SU-DHL-6 (cell line): ENCODE data around the gene OXTR.

Experiments used
- H2AFZ ChIP-seq: fragments of 200-600 bp; sonication (generic); 2 replicates; pipeline ENCODE4 v1.6.1; 2014; ENCODE audit warnings: low read depth, mild to moderate bottlenecking, moderate library complexity, mixed read lengths, antibody characterized with exemption, low read length; ENCODE audit not compliant: severe bottlenecking
- H3F3A ChIP-seq: fragments of 200-600 bp; shearing (Covaris generic); 2 replicates; pipeline ENCODE4 v1.6.0; 2016; ENCODE audit warnings: antibody characterized with exemption, mild to moderate bottlenecking; ENCODE audit not compliant: insufficient read depth
- H3K27ac ChIP-seq: fragments of 200-600 bp; sonication (generic); 2 replicates; pipeline ENCODE4 v1.5.1; 2016; ENCODE audit warnings: low read depth, mild to moderate bottlenecking, low read length, moderate library complexity, mixed read lengths
- H3K27me3 ChIP-seq: fragments of 200-600 bp; sonication (generic), shearing (Covaris generic); 2 replicates; pipeline ENCODE4 v1.6.0; 2014; ENCODE audit warnings: mild to moderate bottlenecking, low read length
- H3K36me3 ChIP-seq: fragments of 200-600 bp; sonication (generic); 2 replicates; pipeline ENCODE4 v1.6.1; 2014; ENCODE audit warnings: mild to moderate bottlenecking, low read length, mixed read lengths
- H3K4me2 ChIP-seq: fragments of 300-600, 200-600 bp; shearing (Covaris generic), sonication (generic); 2 replicates; pipeline ENCODE4 v1.6.0; 2014; ENCODE audit warnings: low read length, low read depth, mild to moderate bottlenecking; ENCODE audit not compliant: poor library complexity, severe bottlenecking
- H3K4me3 ChIP-seq: fragments of 200-600 bp; sonication (generic); 2 replicates; pipeline ENCODE4 v1.5.1; 2014; ENCODE audit warnings: antibody characterized with exemption, low read length, mild to moderate bottlenecking, mixed read lengths; ENCODE audit not compliant: insufficient read depth, poor library complexity, severe bottlenecking
- H3K79me2 ChIP-seq: fragments of 200-600 bp; sonication (generic); 2 replicates; pipeline ENCODE4 v1.6.1; 2014; ENCODE audit warnings: mild to moderate bottlenecking, low read length, moderate library complexity; ENCODE audit not compliant: insufficient read depth
- H3K9ac ChIP-seq: fragments of 200-600 bp; sonication (generic); 2 replicates; pipeline ENCODE4 v1.7.0; 2014; ENCODE audit warnings: mild to moderate bottlenecking, low read length
- H3K9me2 ChIP-seq: fragments of 200-600 bp; sonication (generic); replicated peaks from 2 replicates; pipeline ENCODE4 v1.6.1; 2014; ENCODE audit warnings: low read length; ENCODE audit not compliant: insufficient read depth
- H3K9me3 ChIP-seq: fragments of 200-600 bp; sonication (generic); 2 replicates; pipeline ENCODE4 v1.6.1; 2014; ENCODE audit warnings: low read length, mixed read lengths; ENCODE audit not compliant: insufficient read depth
- H4K20me1 ChIP-seq: fragments of 200-600 bp; sonication (generic); 2 replicates; pipeline ENCODE4 v1.6.1; 2014; ENCODE audit warnings: low read depth, mild to moderate bottlenecking, antibody characterized with exemption, low read length, moderate library complexity, mixed read lengths
- EZH2phosphoT487 ChIP-seq: fragments of 200-600 bp; sonication (generic), shearing (Covaris generic); conservative IDR thresholded peaks from 2 replicates; pipeline ENCODE4 v1.6.1; 2018; ENCODE audit warnings: mild to moderate bottlenecking, antibody characterized with exemption, low read length, moderate library complexity, mixed read lengths
- TF ChIP-seq, protein P1 (sequence below): fragments of 200-600 bp; sonication (generic); IDR thresholded peaks from one replicate; pipeline ENCODE4 v1.5.1; 2017; ENCODE audit warnings: antibody characterized with exemption, mild to moderate bottlenecking, low read length, moderate library complexity; ENCODE audit not compliant: insufficient read depth, poor library complexity, severe bottlenecking

The OXTR gene

DNA sequence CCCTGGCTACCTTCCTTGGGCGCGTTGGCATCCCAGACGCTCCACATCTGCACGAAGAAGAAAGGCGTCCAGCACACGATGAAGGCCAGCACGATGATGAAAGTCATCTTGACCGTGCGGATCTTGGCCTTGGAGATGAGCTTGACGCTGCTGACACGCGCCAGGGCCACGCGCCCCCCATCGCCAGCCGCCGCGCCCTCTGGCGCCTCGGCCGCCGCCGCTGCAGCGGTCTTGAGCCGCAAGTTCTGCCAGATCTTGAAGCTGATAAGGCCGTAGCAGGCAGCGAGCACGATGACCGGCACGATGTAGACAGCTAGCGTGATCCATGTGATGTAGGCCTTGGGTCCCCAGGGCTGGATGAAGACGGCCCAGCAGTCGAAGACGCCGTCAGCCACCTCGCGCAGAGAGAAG lies 2.2 kb downstream of the OXTR start:
- Histone ChIP-seq H3K9ac (no peak overlapping the region), H3K4me2 (no peak overlapping the region), H3K9me2 (no peaks in the 10 kb centered on the region), H3F3A (no peaks in the 10 kb centered on the region), H4K20me1 (no peaks in the 10 kb centered on the region), H3K27me3 (no peaks in the 10 kb centered on the region), H3K4me3 (no peak overlapping the region), H3K79me2 (no peaks in the 10 kb centered on the region), H3K36me3 (no peaks in the 10 kb centered on the region), H3K27ac (no peak overlapping the region), H2AFZ (no peak overlapping the region), H3K9me3 (no peaks in the 10 kb centered on the region)
- no peak for TF ChIP-seq EZH2phosphoT487
- TF ChIP-seq, protein P1, sequence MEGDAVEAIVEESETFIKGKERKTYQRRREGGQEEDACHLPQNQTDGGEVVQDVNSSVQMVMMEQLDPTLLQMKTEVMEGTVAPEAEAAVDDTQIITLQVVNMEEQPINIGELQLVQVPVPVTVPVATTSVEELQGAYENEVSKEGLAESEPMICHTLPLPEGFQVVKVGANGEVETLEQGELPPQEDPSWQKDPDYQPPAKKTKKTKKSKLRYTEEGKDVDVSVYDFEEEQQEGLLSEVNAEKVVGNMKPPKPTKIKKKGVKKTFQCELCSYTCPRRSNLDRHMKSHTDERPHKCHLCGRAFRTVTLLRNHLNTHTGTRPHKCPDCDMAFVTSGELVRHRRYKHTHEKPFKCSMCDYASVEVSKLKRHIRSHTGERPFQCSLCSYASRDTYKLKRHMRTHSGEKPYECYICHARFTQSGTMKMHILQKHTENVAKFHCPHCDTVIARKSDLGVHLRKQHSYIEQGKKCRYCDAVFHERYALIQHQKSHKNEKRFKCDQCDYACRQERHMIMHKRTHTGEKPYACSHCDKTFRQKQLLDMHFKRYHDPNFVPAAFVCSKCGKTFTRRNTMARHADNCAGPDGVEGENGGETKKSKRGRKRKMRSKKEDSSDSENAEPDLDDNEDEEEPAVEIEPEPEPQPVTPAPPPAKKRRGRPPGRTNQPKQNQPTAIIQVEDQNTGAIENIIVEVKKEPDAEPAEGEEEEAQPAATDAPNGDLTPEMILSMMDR = no peak

DNA sequence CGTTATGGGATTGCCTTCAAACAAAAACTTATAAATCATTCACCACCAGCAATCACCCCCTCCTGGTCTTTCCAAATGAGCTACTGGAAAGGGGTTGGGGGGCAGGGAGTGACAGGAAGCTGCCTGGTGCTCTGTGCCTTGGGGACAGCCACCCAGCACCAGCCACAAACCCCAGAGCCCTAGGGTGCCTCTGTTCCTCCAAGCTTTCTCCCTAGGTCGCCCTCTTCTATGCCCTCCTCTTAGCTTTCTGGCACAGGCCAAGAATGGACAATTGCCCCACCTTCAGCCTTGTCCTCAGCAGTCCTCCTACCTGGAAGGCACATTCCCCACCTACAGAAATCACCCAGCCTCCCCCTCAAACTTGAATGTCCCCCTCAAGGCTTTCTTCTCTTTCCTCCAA lies 3.3 kb downstream of the OXTR start:
- no peaks in the 10 kb centered on the region for H4K20me1 ChIP-seq
- no peak for TF ChIP-seq EZH2phosphoT487
- TF ChIP-seq, protein P1 = no peak
- H3K79me2 ChIP-seq = no peaks in the 10 kb centered on the region
- H3K36me3 ChIP-seq = no peaks in the 10 kb centered on the region
- H3F3A ChIP-seq = no peaks in the 10 kb centered on the region
- no peak overlapping the region for H3K9ac ChIP-seq
- H3K27ac ChIP-seq = no peak overlapping the region
- no peaks in the 10 kb centered on the region for H3K27me3 ChIP-seq
- H3K9me2 ChIP-seq = no peaks in the 10 kb centered on the region
- H3K4me3 ChIP-seq = no peak overlapping the region
- H3K9me3 ChIP-seq = no peaks in the 10 kb centered on the region
- no peak overlapping the region for H3K4me2 ChIP-seq
- no peak overlapping the region for H2AFZ ChIP-seq

DNA sequence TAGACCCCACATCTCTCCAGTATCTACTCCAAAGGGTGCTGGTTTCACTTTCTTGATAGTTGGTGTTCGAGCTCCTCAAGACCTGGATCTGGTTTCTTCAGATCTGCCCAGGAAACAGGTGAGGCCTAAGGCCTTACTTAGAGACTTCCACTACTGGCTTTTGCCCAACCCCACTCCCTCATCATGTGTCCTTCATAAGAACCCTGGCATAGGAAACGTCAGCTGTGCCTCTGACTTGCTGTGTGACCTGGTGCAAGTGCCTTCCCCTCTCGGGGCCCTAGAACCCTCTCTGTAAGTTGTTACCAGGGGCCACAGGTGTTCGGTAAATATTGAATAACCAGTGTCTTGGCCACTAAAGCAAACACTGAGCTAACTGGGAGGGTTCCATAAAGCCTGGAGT lies 3.9 kb downstream of the OXTR start:
- Histone ChIP-seq H3K4me2 (no peak overlapping the region), H3K27me3 (no peaks in the 10 kb centered on the region), H3K9ac (no peak overlapping the region), H3K9me3 (no peaks in the 10 kb centered on the region), H3K36me3 (no peaks in the 10 kb centered on the region), H3K4me3 (no peak overlapping the region), H3K9me2 (no peaks in the 10 kb centered on the region), H3F3A (no peaks in the 10 kb centered on the region), H2AFZ (no peak overlapping the region), H4K20me1 (no peaks in the 10 kb centered on the region), H3K79me2 (no peaks in the 10 kb centered on the region), H3K27ac (no peak overlapping the region)
- TF ChIP-seq, protein P1 = no peak
- no peak for TF ChIP-seq EZH2phosphoT487
